ENCODE measurements around the gene CLNS1A.
"Not testable (repeated sequence)": the region's sequence is repeated elsewhere in the genome, so short reads cannot be mapped to it uniquely, and the experiment has no call there.

Gene CLNS1A

GRCh38 chr11:77589181-77589520 lies 48.4 kb downstream of the CLNS1A start:
- TF ChIP-seq, protein P1, sequence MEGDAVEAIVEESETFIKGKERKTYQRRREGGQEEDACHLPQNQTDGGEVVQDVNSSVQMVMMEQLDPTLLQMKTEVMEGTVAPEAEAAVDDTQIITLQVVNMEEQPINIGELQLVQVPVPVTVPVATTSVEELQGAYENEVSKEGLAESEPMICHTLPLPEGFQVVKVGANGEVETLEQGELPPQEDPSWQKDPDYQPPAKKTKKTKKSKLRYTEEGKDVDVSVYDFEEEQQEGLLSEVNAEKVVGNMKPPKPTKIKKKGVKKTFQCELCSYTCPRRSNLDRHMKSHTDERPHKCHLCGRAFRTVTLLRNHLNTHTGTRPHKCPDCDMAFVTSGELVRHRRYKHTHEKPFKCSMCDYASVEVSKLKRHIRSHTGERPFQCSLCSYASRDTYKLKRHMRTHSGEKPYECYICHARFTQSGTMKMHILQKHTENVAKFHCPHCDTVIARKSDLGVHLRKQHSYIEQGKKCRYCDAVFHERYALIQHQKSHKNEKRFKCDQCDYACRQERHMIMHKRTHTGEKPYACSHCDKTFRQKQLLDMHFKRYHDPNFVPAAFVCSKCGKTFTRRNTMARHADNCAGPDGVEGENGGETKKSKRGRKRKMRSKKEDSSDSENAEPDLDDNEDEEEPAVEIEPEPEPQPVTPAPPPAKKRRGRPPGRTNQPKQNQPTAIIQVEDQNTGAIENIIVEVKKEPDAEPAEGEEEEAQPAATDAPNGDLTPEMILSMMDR (IDR thresholded peaks at IDR 0.05; ENCODE audit: low read depth, low read length, missing control alignments) = no peak
- DNase-seq (ENCODE audit: extremely low read depth, low read depth) = no peak
- H3K4me3 ChIP-seq (replicated peaks; ENCODE audit: low read depth, low read length) = peak overlapping the region; percentile 53

GRCh38 chr11:77580712-77581337 lies 56.8 kb downstream of the CLNS1A start:
- H3K4me3 ChIP-seq (replicated peaks; ENCODE audit: low read depth, low read length) = no peak overlapping the region
- no peak for DNase-seq (ENCODE audit: extremely low read depth, low read depth)

GRCh38 chr11:77575428-77575827 lies 62.2 kb downstream of the CLNS1A start:
- DNase-seq (ENCODE audit: extremely low read depth, low read depth) = not testable (repeated sequence)

More at GRCh38 chr11:77580712-77581337, 56.8 kb downstream of the CLNS1A start:
- TF ChIP-seq, protein P1 (IDR thresholded peaks at IDR 0.05; ENCODE audit: low read depth, low read length, missing control alignments) = no peak

GRCh38 chr11:77570896-77571295 lies 66.7 kb downstream of the CLNS1A start:
- H3K4me3 ChIP-seq (replicated peaks; ENCODE audit: low read depth, low read length); DNase-seq (ENCODE audit: extremely low read depth, low read depth): not testable (repeated sequence)

More at GRCh38 chr11:77575428-77575827, 62.2 kb downstream of the CLNS1A start:
- not testable (repeated sequence) for H3K4me3 ChIP-seq (replicated peaks; ENCODE audit: low read depth, low read length)

DNA sequence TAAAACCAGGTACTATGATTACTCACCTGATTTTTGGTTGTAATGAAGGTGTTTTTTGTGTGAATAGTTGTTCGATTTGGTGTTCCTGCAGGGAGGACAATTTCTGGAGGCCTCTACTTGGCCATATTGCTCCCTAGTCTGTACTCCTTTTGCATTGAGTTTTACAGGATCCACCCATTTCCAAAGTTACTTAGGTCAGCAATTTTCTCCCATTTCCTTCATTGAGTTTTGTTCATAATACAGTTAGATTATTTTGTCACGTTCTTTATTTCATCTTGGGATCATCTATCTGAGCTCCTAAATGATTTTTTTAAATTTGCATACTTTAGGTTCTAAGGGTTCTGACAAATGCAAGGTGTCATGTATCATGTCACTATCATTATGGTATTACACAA lies 67.9 kb downstream of the CLNS1A start:
- H3K4me3 ChIP-seq (replicated peaks; ENCODE audit: low read depth, low read length) = no peak overlapping the region
- DNase-seq (ENCODE audit: extremely low read depth, low read depth) = no peak

GRCh38 chr11:77568916-77569675 lies 68.5 kb downstream of the CLNS1A start:
- no peak for DNase-seq (ENCODE audit: extremely low read depth, low read depth)
- H3K4me3 ChIP-seq (replicated peaks; ENCODE audit: low read depth, low read length) = no peak overlapping the region
- TF ChIP-seq, protein P1 (IDR thresholded peaks at IDR 0.05; ENCODE audit: low read depth, low read length, missing control alignments) = no peak

More for the DNA sequence above, 67.9 kb downstream of the CLNS1A start:
- TF ChIP-seq, protein P1 (IDR thresholded peaks at IDR 0.05; ENCODE audit: low read depth, low read length, missing control alignments) = no peak

GRCh38 chr11:77568306-77568705 lies 69.3 kb downstream of the CLNS1A start:
- TF ChIP-seq, protein P1 (IDR thresholded peaks at IDR 0.05; ENCODE audit: low read depth, low read length, missing control alignments) = no peak
- DNase-seq (ENCODE audit: extremely low read depth, low read depth) = no peak
- H3K4me3 ChIP-seq (replicated peaks; ENCODE audit: low read depth, low read length) = no peak overlapping the region
